HG02840 (cell line): ENCODE data around the gene NGEF.

ENCODE experiments used
- ATAC-seq: cut with Tn5 transposase; IDR thresholded peaks from one replicate; pipeline ENCODE4 v1.9.1; 2021; ENCODE audit warnings: mild to moderate bottlenecking, moderate library complexity, moderate number of reproducible peaks; ENCODE audit not compliant: unreplicated experiment, low FRiP score

NGEF gene

DNA sequence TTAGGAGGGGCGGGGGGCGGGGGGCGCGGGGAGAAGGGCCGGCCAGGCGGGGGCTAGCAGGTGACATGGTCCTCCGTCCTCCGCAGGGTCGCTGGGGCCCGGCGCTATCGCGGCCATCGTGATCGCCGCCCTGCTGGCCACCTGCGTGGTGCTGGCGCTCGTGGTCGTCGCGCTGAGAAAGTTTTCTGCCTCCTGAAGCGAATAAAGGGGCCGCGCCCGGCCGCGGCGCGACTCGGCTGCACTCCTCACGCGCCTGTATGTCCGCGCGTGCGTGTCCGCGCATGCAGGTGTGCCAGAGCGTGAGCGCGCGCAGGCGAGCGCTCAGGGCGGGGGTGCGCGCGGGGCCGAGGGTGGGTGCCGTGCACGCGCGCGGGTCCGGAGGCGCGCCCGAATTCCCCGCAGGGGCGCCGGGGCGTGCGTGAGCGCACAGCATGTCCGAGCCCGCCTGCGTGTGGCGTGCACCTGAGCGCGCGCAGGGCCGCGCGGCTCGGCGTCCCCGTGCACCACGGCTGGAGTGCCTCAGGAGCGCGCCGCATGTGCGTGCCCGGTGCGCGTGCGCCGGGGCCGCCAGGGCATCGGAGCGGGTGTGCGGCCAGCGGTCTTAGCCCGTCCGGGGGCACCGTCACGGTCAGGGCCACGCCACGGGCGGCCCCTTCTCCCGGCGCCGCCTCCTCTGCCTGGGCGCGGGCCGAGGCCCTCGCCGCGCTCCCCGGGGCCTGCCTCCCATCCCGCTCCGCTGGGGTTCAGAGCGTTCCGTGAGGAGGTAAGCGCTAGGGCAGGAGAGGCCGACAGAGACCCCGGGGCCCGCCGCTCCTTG, 136.7 kb downstream of the NGEF start:
- no peak for ATAC-seq

- ATAC-seq: no peak
These were observed 137.6 kb downstream of the NGEF start for GRCh38 chr2:232875256-232876121.

DNA sequence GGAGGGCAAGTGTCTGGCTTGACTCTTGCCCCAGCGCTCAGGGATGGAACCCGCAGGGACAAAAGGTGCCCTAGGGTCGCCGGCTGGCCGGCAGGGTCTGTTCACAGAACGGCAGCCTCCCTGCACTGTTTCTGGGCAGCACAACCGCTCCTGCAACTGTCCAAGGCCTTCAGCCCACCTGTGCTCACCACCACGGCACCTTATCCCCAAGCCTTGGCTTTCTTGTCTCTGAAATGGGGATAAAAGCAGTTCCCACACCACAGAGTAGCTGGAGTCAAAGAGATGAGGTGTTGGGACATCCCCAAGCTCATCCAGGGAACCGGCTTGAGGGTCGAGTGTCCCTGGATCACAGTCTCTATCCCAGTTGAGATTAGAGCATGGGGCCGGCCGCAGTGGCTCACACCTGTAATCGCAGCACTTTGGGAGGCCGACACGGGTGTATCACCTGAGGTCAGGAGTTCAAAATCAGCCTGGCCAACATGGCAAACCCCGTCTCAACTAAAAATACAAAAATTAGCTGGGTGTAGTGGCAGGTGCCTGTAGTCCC, 138.3 kb downstream of the NGEF start:
- ATAC-seq: no peak

DNA sequence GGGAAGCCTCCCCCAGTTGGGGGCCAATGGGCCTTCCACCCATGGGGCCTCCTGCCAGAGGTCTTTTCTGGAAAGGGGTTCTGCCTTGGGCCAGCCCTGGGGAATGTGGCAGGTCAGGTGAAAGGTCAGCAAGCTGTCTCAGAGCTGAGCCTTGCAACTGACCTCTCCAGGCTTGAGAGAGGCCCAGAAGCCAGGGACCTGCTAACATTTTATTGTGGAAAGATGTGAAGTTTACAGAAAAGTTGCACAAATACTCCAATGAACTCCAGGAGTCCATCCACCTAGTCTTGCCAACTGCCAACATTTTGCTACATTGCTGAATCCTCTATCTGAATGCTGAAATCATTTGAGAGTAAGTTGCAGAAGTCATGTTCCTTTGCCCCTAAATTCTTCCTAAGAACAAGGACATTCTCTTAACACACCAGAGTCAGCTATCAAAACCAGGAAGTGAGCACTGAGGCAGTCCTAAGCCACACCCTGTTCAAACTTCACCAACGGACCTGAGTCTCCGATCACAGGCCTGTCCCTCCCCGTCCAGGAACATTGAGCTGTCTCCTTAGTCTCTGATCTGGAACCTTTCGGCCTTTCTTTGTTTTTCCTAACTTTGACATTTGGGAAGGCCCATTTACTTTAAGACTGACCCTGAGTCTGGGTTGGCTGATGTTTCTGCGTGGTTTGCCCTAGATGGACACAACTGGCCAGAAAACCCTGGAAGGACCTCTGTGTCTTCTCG, 139.0 kb downstream of the NGEF start:
- ATAC-seq: no peak

DNA sequence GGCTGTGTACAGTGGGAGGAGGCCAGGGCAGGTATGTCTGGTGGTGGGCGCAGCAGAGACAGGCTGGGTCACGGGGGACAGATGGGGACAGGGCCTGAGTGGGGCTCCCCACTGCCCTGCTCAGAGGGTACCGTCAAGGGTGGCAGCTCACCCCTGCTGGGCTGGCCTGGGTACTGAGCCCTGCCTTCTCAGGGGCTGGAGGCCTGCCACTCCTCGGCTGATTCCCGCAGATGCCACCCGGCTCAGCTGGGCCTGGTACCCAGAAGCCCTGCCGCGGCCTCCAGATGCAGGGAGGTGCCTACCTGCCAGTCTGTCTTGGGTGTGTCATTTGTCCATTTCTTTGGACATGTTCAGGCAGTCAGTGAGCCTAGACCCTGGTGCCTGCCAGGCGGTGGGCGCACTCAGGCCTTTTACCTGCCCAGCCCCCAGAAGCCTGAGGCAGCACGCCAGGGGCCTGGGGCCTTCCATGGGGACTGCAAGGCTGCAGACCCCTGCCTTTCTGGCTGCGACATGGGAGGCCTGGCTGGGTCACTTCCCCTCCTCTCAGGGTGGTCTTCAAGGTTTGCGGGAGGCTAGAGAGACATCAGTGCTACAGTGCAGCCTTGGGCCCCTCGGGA, 139.7 kb downstream of the NGEF start:
- ATAC-seq: no peak

DNA sequence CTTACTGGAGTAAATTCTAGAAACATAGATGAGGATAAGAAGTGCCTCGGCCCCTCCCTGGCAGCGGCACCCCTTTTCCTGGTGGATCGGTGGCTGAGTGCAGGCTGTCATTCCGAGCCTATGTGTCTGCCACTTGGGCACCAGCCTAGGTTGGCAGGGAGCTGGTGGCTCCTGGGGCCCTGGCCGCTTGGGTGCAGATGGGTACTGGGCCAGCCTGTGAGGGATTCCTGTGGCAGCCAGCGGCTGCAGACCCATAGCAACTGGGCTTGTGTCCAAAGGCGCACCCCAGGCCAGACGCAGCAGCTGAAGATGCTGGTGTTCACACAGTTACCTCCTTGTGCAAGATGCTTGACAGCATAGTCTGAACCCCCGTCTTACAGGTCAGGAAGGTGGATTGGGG, 140.2 kb downstream of the NGEF start:
- ATAC-seq: no peak

DNA sequence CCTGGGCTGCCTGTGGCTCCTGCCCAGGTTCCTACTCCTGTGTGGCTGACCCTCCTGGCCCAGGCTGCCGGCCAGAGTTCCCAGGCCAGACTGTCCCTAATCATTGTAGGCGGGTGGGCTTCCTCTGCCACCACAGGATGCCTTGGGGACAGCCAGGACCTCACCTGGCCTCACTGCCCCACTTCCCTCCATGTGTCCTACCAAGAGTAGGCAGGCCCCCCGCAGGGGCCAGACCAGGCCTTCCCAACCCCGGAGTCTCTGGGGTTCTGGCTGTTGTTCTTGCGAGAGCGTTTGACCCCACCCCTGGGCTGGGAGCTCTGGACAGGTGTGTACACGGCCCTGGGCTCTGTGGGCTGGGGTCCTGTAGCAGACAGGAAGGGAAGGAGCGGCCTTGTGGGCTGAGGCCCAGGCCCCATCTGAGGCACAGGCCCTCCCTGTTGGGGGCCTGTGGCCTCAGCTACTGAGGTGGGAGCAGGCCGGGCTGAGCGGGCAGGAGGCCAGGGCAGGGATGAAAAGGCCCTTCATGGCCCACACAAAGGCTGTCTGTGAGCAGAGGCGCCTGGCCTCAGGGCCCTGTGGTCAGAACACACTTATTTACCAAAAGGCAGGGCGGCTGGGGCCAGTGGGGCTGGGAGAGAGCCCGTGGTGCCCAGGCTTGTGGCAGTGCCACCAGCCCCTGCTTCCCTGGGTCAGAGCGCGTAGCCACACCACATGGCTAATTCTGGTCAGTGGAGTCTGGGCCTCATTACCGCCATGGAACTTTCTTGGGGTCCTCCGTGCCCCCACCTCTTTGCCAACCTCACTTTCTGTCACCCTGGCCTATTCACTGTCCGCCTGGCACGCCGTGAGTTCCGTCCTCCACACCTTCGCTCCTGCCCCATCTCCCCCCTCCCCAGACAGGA, 141.0 kb downstream of the NGEF start:
- no peak for ATAC-seq

DNA sequence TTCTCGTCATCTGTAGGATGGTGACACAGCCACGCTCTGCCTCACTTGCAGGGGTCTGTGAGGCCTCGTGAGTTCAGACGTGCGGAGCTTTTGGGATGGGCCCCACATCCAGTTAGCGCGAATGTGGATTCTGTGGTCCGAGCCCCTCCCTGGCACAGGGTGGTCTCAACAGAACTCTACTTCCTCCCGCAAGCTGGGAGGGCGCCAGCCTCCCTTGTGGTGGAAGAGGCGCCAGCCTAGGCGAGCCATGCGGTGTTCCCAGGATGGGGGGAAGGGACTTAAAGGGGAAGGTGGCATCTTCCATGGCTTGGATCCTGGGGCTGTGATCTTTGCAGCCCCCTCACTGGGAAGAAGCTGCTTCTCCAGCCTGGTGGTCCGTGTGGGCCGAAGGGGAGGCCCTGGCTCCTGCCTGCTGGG, 141.6 kb downstream of the NGEF start:
- ATAC-seq: no peak

DNA sequence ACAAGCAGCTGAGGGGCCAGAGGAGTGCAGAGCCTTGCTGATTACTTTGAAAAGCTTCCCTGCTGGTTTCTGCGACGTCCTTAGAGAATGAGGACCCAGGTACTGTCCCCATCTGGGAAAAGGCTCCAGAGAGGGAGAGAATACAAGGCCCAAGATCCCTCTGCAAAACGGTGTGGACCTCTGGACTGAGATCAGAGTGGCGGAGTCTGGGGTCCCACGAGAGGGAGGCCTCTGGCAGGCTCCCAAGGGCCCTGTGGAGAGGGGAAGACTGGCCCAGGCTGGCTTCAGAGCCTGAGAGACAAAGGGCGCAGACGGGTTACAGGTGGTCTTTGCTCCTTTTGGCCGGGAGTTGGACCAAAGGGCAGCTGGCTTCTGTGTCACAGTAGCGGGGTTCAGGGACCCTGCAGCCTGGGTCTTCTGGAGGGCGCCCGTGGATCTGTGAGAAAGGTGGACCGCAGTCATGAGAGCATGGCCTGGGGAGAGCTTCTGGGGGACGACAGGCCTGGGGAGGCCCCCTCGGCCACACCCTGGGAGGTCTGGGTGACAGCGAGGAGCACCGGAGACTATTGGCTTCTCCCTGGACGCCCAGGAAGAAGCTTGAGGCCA, 142.2 kb downstream of the NGEF start:
- no peak for ATAC-seq

GRCh38 chr2:232870018-232870765, 142.9 kb downstream of the NGEF start, which contains the start of gene SNORC:
SNORC (plus strand) TSS chr2:232870264; CDS start chr2:232870342, 78 bp downstream.
- no peak for ATAC-seq

GRCh38 chr2:232869138-232870017, 143.7 kb downstream of the NGEF start:
- ATAC-seq: no peak

GRCh38 chr2:232866104-232866503, 147.0 kb downstream of the NGEF start:
- ATAC-seq: no peak

DNA sequence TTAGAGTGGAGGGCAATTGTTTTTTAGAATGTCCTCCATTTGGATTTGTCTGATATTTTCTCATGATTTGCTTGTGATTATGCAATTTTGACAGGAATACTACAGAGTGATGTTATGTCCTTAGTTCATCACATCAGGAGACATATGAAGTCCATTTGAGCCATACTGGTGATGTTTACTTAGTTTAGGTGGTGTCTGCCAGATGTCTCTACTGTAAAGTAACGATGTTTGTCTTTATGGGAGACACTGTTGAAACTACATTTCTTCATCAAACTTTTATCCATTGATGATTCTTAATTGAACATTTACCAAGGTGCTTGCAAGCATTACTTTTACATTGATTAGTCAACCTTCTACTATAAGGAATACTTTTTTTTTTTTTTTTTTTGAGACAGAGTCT, 147.9 kb downstream of the NGEF start:
- no peak for ATAC-seq

- ATAC-seq: no peak
These were observed 149.1 kb downstream of the NGEF start for GRCh38 chr2:232863996-232864395.

DNA sequence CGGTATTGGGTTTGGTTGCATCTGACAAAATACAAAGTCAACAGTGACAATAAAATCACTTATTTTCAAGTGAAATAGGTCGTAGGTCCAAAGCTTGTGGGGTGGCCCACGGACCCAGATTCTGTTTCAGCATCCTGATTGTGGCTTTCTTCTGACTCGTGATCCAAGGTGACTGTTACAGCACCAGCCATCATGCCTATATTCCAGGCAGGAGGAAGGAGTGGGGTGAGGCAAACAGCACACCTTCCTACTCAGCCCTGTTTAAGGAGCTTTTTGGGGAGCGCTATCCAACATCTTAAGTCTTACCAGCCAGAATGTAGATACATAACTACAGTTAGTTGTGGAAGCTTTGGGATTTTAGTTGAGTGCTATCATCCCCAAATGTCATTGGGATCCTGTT, 151.7 kb downstream of the NGEF start:
- ATAC-seq: no peak

DNA sequence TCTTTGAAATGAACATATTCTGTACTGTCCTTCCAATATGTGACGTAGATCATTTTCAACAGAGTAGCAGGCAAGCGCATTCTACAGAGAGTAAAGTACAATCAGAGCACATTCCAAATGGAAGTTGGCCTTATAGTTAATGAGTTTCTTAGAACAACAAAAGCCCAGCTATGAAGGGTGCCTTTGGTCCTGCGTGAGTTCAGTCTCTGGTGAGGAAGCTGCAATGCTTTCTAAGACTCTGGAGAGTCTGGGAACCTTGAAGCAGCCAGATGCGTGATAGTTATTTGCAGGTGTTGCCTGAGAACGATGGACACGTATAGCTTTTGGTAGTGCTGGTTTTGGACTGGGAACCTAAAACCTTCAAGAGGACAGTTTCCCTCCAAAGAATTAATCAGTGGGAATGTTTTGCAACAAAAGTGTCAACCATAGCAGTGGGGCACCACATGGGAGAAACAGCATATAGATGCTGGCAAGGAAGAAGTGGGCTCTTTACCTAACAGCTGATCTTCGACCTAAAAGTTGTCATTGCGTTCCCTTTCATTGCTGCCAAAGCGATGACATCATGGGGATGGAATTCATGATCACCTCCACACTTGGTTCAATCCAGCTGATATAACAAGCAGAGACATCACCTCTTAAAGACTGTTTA, 152.3 kb downstream of the NGEF start:
- ATAC-seq: no peak
